ENCODE measurements around the gene PCK1. TPM values are rescaled to one million over a fixed set of nuclear protein-coding genes. Genes with fewer than 3 reads are reported as not detected.

Gene PCK1
- total and polyA plus RNA-seq, 2 of the 13 experiments (the other 11 are each of a cell fraction or from before 2014, with no cell fraction given): 6.5 to 12.6 TPM

GRCh38 chr20:57562541-57563465 lies 1.9 kb downstream of the PCK1 start (continued):
- TF ChIP-seq ZNF574 (CRISPR knock-in tag; IDR thresholded peaks at IDR 0.05) (no peak), U2AF1 (optimal IDR thresholded peaks at IDR 0.05; ENCODE audit: low read depth, low read length) (no peak), ZNF34 (CRISPR knock-in tag; IDR thresholded peaks at IDR 0.05; ENCODE audit: borderline replicate concordance) (no peak), CBX5 (CRISPR knock-in tag; IDR thresholded peaks at IDR 0.05; ENCODE audit: borderline replicate concordance) (no peak), ZNF639 (CRISPR knock-in tag; conservative IDR thresholded peaks at IDR 0.05) (no peak), MXD3 (CRISPR knock-in tag; IDR thresholded peaks at IDR 0.05) (no peak), ZNF224 (CRISPR knock-in tag; IDR thresholded peaks at IDR 0.05) (no peak), THAP8 (CRISPR knock-in tag; IDR thresholded peaks at IDR 0.05; ENCODE audit: borderline replicate concordance) (no peak), SIN3A (IDR thresholded peaks at IDR 0.05; ENCODE audit: borderline replicate concordance, low read depth, low read length) (no peak), NCOA2 (CRISPR knock-in tag; IDR thresholded peaks at IDR 0.05) (no peak), PPARG (CRISPR knock-in tag; conservative IDR thresholded peaks at IDR 0.05) (no peak), ZFP82 (CRISPR knock-in tag; IDR thresholded peaks at IDR 0.05; ENCODE audit: borderline replicate concordance) (no peak), ZXDC (CRISPR knock-in tag; IDR thresholded peaks at IDR 0.05) (no peak), NFIB (CRISPR knock-in tag; IDR thresholded peaks at IDR 0.05; ENCODE audit: borderline replicate concordance) (no peak), REXO4 (CRISPR knock-in tag; IDR thresholded peaks at IDR 0.05; ENCODE audit: borderline replicate concordance) (peak; percentile 36; the same call in 1 of the 2 replicates), ZFP36L2 (CRISPR knock-in tag; IDR thresholded peaks at IDR 0.05) (no peak), GATAD1 (CRISPR knock-in tag; IDR thresholded peaks at IDR 0.05) (no peak), PITX1 (CRISPR knock-in tag; IDR thresholded peaks at IDR 0.05) (no peak), SMC3 (IDR thresholded peaks at IDR 0.05; ENCODE audit: low read length) (no peak), THAP7 (CRISPR knock-in tag; IDR thresholded peaks at IDR 0.05) (no peak)
